CD4-positive, CD25-positive, alpha-beta regulatory T cell (primary cell): ENCODE data around the gene EPS8L2. TPM values are rescaled to one million over a fixed set of nuclear protein-coding genes. Genes with fewer than 3 reads are reported as not detected.

ENCODE experiments used
- ATAC-seq, 2 donors: fragments of 150-1000 bp; cut with Tn5 transposase; one replicate each; pipeline ENCODE4 v1.10.0; 2021; ENCODE audit warnings: low read depth in 2 of 2, moderate number of reproducible peaks in 2 of 2, moderate library complexity in 1 of 2
- DNase-seq, 3 donors: peaks; one replicate each; pipeline versions ENCODE4 v3.0.0 to v3.0.0-alpha.2; 2012 to 2022; ENCODE audit warnings: mixed read lengths in 1 of 3
- H3K27ac ChIP-seq: one replicate; pipeline ENCODE4 v1.7.0; 2013; ENCODE audit warnings: mild to moderate bottlenecking, low read length; ENCODE audit not compliant: insufficient read depth, poor library complexity, severe bottlenecking
- H3K27me3 ChIP-seq: one replicate; pipeline ENCODE4 v1.7.0; 2013; ENCODE audit warnings: low read length; ENCODE audit not compliant: control insufficient read depth, insufficient read depth
- H3K36me3 ChIP-seq: one replicate; pipeline ENCODE4 v1.7.0; 2013; ENCODE audit warnings: mild to moderate bottlenecking, low read length, moderate library complexity; ENCODE audit not compliant: control insufficient read depth, insufficient read depth
- H3K4me1 ChIP-seq: 2 replicates; pipeline ENCODE4 v1.7.0; 2013; ENCODE audit warnings: mild to moderate bottlenecking, low read length; ENCODE audit not compliant: insufficient read depth, control insufficient read depth, poor library complexity, severe bottlenecking
- H3K4me3 ChIP-seq: one replicate; pipeline ENCODE4 v1.7.0; 2013; ENCODE audit warnings: low read depth, mild to moderate bottlenecking, low read length, moderate library complexity
- H3K9me3 ChIP-seq, 2 experiments: 1 replicate in 1 of 2; 2 replicates in 1 of 2; pipeline ENCODE4 v1.7.0; 2013; ENCODE audit warnings: low read length in 2 of 2, mild to moderate bottlenecking in 1 of 2, moderate library complexity in 1 of 2; ENCODE audit not compliant: control insufficient read depth in 2 of 2
- H3K27ac Mint-ChIP-seq, 3 donors: one replicate each; pipeline ENCODE4 v1.8.0; 2020 to 2022; ENCODE audit warnings: mild to moderate bottlenecking in 3 of 3, mixed read lengths in 3 of 3, moderate library complexity in 2 of 3
- H3K27me3 Mint-ChIP-seq: one replicate; pipeline ENCODE4 v1.8.0; 2022; ENCODE audit warnings: mild to moderate bottlenecking, mixed read lengths
- H3K36me3 Mint-ChIP-seq: one replicate; pipeline ENCODE4 v1.8.0; 2020; ENCODE audit warnings: mixed read lengths
- H3K4me1 Mint-ChIP-seq, 4 donors: one replicate each; pipeline ENCODE4 v1.8.0; 2020 to 2022; ENCODE audit warnings: mixed read lengths in 4 of 4, mild to moderate bottlenecking in 1 of 4
- H3K4me3 Mint-ChIP-seq, 4 donors: one replicate each; pipeline ENCODE4 v1.8.0; 2020 to 2022; ENCODE audit warnings: mild to moderate bottlenecking in 4 of 4, mixed read lengths in 4 of 4, moderate library complexity in 3 of 4
- H3K9me3 Mint-ChIP-seq, 7 donors: one replicate each; pipeline ENCODE4 v1.8.0; 2020 to 2022; ENCODE audit warnings: mixed read lengths in 7 of 7, mild to moderate bottlenecking in 3 of 7, moderate library complexity in 2 of 7
- polyA plus RNA-seq, 4 donors: library from polyadenylated mRNA; unstranded; fragments of 300-500 nt; fragmentation: Illumina TruSeq; gene quantifications; one replicate each; pipeline ENCODE4 v1.2.3, GENCODE V29; 2021
- total RNA-seq: library from RNA; stranded (reverse); gene quantifications from one replicate; pipeline ENCODE4 v1.2.3, GENCODE V29; 2022

Gene EPS8L2
- total RNA-seq, result 11.2 TPM
- polyA plus RNA-seq, result 10 to 100 TPM; 17.4 to 19.4 (median 18.3) TPM

- Mint-ChIP-seq H3K36me3 (no peaks in the 10 kb centered on the region), H3K4me1 (peaks cover 0 to 6% (median 0%) of the 10 kb centered on the region in 4 donors), H3K27ac (no peak within 1 kb of the TSS), H3K9me3 (no peaks in the 10 kb centered on the region), H3K27me3 (peaks cover 13% of the 10 kb centered on the region), H3K4me3 (peak within 1 kb of the TSS in 1 of 4 donors; percentile 43)
- Histone ChIP-seq H3K36me3 (no peaks in the 10 kb centered on the region), H3K27me3 (no peaks in the 10 kb centered on the region), H3K27ac (no peak within 1 kb of the TSS), H3K4me3 (no peak within 1 kb of the TSS), H3K9me3 (no peaks in the 10 kb centered on the region), H3K4me1 (peaks cover 14% of the 10 kb centered on the region)
- peak in 1 of 2 donors; percentile 41 for ATAC-seq
- no peak for DNase-seq
Measured at GRCh38 chr11:705646-706438, at the start of gene EPS8L2. TSS of gene EPS8L2 (plus strand) at chr11:706231. CDS start at chr11:709408, 3,177 bp downstream.

GRCh38 chr11:656426-656825 lies 49.6 kb upstream of the EPS8L2 start:
- H3K4me3 Mint-ChIP-seq, result no peak overlapping the region
- H3K9me3 Mint-ChIP-seq, result no peaks in the 10 kb centered on the region
- H3K36me3 Mint-ChIP-seq, result peaks cover 12% of the 10 kb centered on the region
- H3K27ac Mint-ChIP-seq, result no peak overlapping the region
- no peak overlapping the region for H3K27ac ChIP-seq
- no peaks in the 10 kb centered on the region for H3K27me3 ChIP-seq
- no peak for ATAC-seq
- no peaks in the 10 kb centered on the region for H3K27me3 Mint-ChIP-seq
- H3K4me1 Mint-ChIP-seq, result no peaks in the 10 kb centered on the region
- H3K9me3 ChIP-seq, result no peaks in the 10 kb centered on the region
- no peaks in the 10 kb centered on the region for H3K4me1 ChIP-seq
- peaks cover 21% of the 10 kb centered on the region for H3K36me3 ChIP-seq
- no peak for DNase-seq
- H3K4me3 ChIP-seq, result no peak overlapping the region

- Histone ChIP-seq H3K27ac (no peak overlapping the region), H3K4me3 (no peak overlapping the region), H3K27me3 (no peaks in the 10 kb centered on the region), H3K4me1 (no peaks in the 10 kb centered on the region), H3K9me3 (no peaks in the 10 kb centered on the region), H3K36me3 (peaks cover 19% of the 10 kb centered on the region)
- Mint-ChIP-seq H3K27ac (no peak overlapping the region), H3K36me3 (peaks cover 12% of the 10 kb centered on the region), H3K4me3 (no peak overlapping the region), H3K4me1 (no peaks in the 10 kb centered on the region), H3K9me3 (no peaks in the 10 kb centered on the region), H3K27me3 (no peaks in the 10 kb centered on the region)
- DNase-seq (no peak), ATAC-seq (no peak)
Measured at GRCh38 chr11:656866-657265, 49.2 kb upstream of the EPS8L2 start.

- Mint-ChIP-seq H3K9me3 (no peaks in the 10 kb centered on the region), H3K27ac (no peak overlapping the region), H3K4me3 (no peak overlapping the region), H3K36me3 (peaks cover 6% of the 10 kb centered on the region), H3K4me1 (peaks cover 0 to 2% (median 0%) of the 10 kb centered on the region in 4 donors), H3K27me3 (no peaks in the 10 kb centered on the region)
- H3K27ac ChIP-seq, result no peak overlapping the region
- DNase-seq (no peak), ATAC-seq (no peak)
- no peaks in the 10 kb centered on the region for H3K27me3 ChIP-seq
- H3K36me3 ChIP-seq, result peaks cover 18% of the 10 kb centered on the region
- no peaks in the 10 kb centered on the region for H3K4me1 ChIP-seq
- H3K4me3 ChIP-seq, result no peak overlapping the region
- no peaks in the 10 kb centered on the region for H3K9me3 ChIP-seq
Measured at GRCh38 chr11:657691-658126, 48.3 kb upstream of the EPS8L2 start.

- Mint-ChIP-seq H3K4me1 (peaks cover 0 to 4% (median 0%) of the 10 kb centered on the region in 4 donors), H3K4me3 (no peak overlapping the region), H3K27me3 (no peaks in the 10 kb centered on the region), H3K27ac (no peak overlapping the region), H3K36me3 (peaks cover 3% of the 10 kb centered on the region), H3K9me3 (no peaks in the 10 kb centered on the region)
- no peaks in the 10 kb centered on the region for H3K9me3 ChIP-seq
- H3K4me1 ChIP-seq, result no peaks in the 10 kb centered on the region
- ATAC-seq (no peak), DNase-seq (no peak)
- H3K4me3 ChIP-seq, result no peak overlapping the region
- no peaks in the 10 kb centered on the region for H3K27me3 ChIP-seq
- H3K36me3 ChIP-seq, result peaks cover 19% of the 10 kb centered on the region
- H3K27ac ChIP-seq, result no peak overlapping the region
Measured at GRCh38 chr11:659532-660085, 46.4 kb upstream of the EPS8L2 start.

GRCh38 chr11:660281-660680 lies 45.8 kb upstream of the EPS8L2 start:
- Histone ChIP-seq H3K36me3 (peaks cover 19% of the 10 kb centered on the region), H3K27ac (no peak overlapping the region), H3K27me3 (no peaks in the 10 kb centered on the region), H3K9me3 (no peaks in the 10 kb centered on the region), H3K4me1 (no peaks in the 10 kb centered on the region), H3K4me3 (no peak overlapping the region)
- H3K4me1 Mint-ChIP-seq, result peaks cover 0 to 4% (median 0%) of the 10 kb centered on the region in 4 donors
- H3K27ac Mint-ChIP-seq, result no peak overlapping the region
- no peaks in the 10 kb centered on the region for H3K9me3 Mint-ChIP-seq
- DNase-seq (no peak), ATAC-seq (no peak)
- H3K36me3 Mint-ChIP-seq, result peaks cover 4% of the 10 kb centered on the region
- no peak overlapping the region for H3K4me3 Mint-ChIP-seq
- H3K27me3 Mint-ChIP-seq, result no peaks in the 10 kb centered on the region

GRCh38 chr11:660681-661444 lies 45.2 kb upstream of the EPS8L2 start:
- Mint-ChIP-seq H3K27me3 (no peaks in the 10 kb centered on the region), H3K36me3 (peaks cover 9% of the 10 kb centered on the region), H3K27ac (no peak overlapping the region), H3K9me3 (no peaks in the 10 kb centered on the region), H3K4me3 (no peak overlapping the region), H3K4me1 (peaks cover 0 to 4% (median 0%) of the 10 kb centered on the region in 4 donors)
- no peaks in the 10 kb centered on the region for H3K4me1 ChIP-seq
- ATAC-seq (no peak), DNase-seq (no peak)
- peaks cover 23% of the 10 kb centered on the region for H3K36me3 ChIP-seq
- no peaks in the 10 kb centered on the region for H3K27me3 ChIP-seq
- H3K9me3 ChIP-seq, result no peaks in the 10 kb centered on the region
- H3K4me3 ChIP-seq, result no peak overlapping the region
- H3K27ac ChIP-seq, result no peak overlapping the region
